ENCODE results near the gene TRA2B.

TRA2B gene

GRCh38 chr3:185937689-185938374 lies at the start of gene TRA2B:
Gene TRA2B (minus strand): TSS chr3:185938014. CDS start chr3:185937860, 154 bp downstream.
- H3K27me3 ChIP-seq (ENCODE audit: insufficient read depth, low read length): no peaks in the 10 kb centered on the region
- H3K9me3 ChIP-seq (ENCODE audit: low read length): no peaks in the 10 kb centered on the region

DNA sequence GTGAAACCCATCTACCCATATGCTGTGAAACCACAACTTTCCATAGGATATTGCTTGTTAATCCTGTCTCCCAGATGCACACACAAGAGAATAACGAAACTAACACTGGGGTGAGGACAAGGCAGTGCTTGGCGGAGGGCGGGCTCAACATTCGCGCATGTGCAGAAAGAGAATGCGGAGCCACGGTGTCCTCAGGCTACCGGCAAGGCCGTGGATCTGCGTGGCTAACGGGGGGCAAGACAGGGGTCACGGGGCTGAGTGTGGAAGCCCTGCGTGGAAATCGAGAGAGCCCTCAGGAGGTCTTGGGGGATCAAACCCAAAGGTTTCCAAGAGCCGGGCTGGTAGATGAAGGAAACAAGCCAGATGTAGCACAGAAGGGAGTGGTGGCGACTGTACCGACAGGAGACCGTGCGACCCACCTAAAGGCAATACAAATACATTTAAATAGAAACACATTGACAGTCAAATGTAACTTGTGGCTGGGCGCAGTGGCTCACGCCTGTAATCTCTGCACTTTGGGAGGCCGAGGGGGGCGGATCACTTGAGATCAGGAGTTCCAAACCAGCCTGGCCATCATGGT lies 48.5 kb upstream of the TRA2B start:
- H3K27me3 ChIP-seq (ENCODE audit: insufficient read depth, low read length): peaks cover 4% of the 10 kb centered on the region
- H3K36me3 ChIP-seq (ENCODE audit: insufficient read depth, low read length): no peaks in the 10 kb centered on the region
- H3K9me3 ChIP-seq (ENCODE audit: low read length): no peaks in the 10 kb centered on the region
- no peak overlapping the region for H2AFZ ChIP-seq (ENCODE audit: low read depth, low read length)
- no peak overlapping the region for H3K4me3 ChIP-seq (ENCODE audit: low read length)
- H3K4me1 ChIP-seq (ENCODE audit: insufficient read depth, low read length): no peaks in the 10 kb centered on the region

More at GRCh38 chr3:185937689-185938374, at the start of gene TRA2B:
- Histone ChIP-seq H3K4me1 (ENCODE audit: insufficient read depth, low read length) (peaks cover 25% of the 10 kb centered on the region), H2AFZ (ENCODE audit: low read depth, low read length) (peak within 1 kb of the TSS; percentile 30), H3K4me3 (ENCODE audit: low read length) (peak within 1 kb of the TSS; percentile 99), H3K36me3 (ENCODE audit: insufficient read depth, low read length) (no peaks in the 10 kb centered on the region)

DNA sequence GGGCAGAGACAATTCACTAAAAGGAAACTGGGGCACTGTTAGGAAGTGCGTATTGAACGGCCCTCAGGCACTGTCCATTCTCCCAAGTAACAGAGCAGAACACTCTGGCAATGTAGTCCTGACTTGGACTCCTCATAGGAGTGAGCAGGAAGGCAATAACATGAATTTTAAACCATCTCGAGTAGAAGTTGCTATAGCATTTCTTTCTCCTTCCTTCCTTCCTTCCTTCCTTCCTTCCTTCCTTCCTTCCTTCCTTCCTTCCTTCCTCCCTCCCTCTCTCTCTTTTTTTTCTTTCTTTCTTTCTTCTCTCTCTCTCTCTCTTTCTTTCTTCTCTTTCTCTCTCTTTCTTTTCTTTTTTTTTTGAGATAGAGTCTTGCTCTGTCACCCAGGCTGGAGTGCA lies 46.4 kb upstream of the TRA2B start:
- H3K27me3 ChIP-seq (ENCODE audit: insufficient read depth, low read length): peaks cover 9% of the 10 kb centered on the region
- H3K4me1 ChIP-seq (ENCODE audit: insufficient read depth, low read length): no peaks in the 10 kb centered on the region
- H3K36me3 ChIP-seq (ENCODE audit: insufficient read depth, low read length): no peaks in the 10 kb centered on the region
- no peak overlapping the region for H2AFZ ChIP-seq (ENCODE audit: low read depth, low read length)
- H3K9me3 ChIP-seq (ENCODE audit: low read length): no peaks in the 10 kb centered on the region
- no peak overlapping the region for H3K4me3 ChIP-seq (ENCODE audit: low read length)

DNA sequence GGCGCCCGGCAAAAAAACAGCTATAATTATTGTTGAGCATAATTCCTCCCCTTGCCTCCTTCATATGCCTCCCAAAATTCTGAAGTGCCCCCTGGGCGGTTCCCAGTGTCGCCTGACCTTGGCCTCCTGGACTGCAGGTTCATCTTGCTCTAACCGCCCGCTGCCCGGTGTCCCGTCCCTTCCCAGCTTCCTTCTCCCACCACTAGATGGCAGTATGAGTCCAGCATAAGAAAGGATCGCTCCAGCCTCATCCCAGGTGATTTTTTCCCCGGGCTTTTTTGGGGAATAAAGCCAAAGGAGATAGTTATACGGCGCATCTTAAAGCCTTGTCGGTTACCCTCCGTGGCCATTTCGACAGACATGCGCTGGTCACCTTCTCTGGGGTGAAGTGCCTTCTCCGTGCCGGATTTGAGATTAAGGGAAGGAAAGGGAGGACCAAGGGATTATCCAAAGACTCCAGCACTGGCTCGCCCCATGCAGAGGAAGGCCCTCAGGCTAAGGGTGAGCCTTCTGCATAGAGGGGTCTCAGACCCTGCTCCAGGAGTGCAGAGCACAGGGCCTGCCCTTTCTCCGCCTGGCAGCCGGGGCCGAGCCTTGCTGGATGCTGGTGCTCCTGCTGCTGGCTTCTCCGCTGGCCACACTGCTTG lies 45.8 kb upstream of the TRA2B start:
- no peaks in the 10 kb centered on the region for H3K4me1 ChIP-seq (ENCODE audit: insufficient read depth, low read length)
- H3K36me3 ChIP-seq (ENCODE audit: insufficient read depth, low read length): no peaks in the 10 kb centered on the region
- H3K9me3 ChIP-seq (ENCODE audit: low read length): no peaks in the 10 kb centered on the region
- H3K27me3 ChIP-seq (ENCODE audit: insufficient read depth, low read length): peaks cover 10% of the 10 kb centered on the region
- H2AFZ ChIP-seq (ENCODE audit: low read depth, low read length): no peak overlapping the region
- no peak overlapping the region for H3K4me3 ChIP-seq (ENCODE audit: low read length)

GRCh38 chr3:185982632-185983031 lies 44.8 kb upstream of the TRA2B start:
- H2AFZ ChIP-seq (ENCODE audit: low read depth, low read length): no peak overlapping the region
- H3K27me3 ChIP-seq (ENCODE audit: insufficient read depth, low read length): peaks cover 12% of the 10 kb centered on the region
- no peaks in the 10 kb centered on the region for H3K36me3 ChIP-seq (ENCODE audit: insufficient read depth, low read length)
- no peaks in the 10 kb centered on the region for H3K9me3 ChIP-seq (ENCODE audit: low read length)
- H3K4me3 ChIP-seq (ENCODE audit: low read length): no peak overlapping the region
- H3K4me1 ChIP-seq (ENCODE audit: insufficient read depth, low read length): no peaks in the 10 kb centered on the region

- H2AFZ ChIP-seq (ENCODE audit: low read depth, low read length): no peak overlapping the region
- H3K4me3 ChIP-seq (ENCODE audit: low read length): no peak overlapping the region
- H3K9me3 ChIP-seq (ENCODE audit: low read length): no peaks in the 10 kb centered on the region
- H3K36me3 ChIP-seq (ENCODE audit: insufficient read depth, low read length): no peaks in the 10 kb centered on the region
- H3K4me1 ChIP-seq (ENCODE audit: insufficient read depth, low read length): no peaks in the 10 kb centered on the region
- H3K27me3 ChIP-seq (ENCODE audit: insufficient read depth, low read length): peaks cover 12% of the 10 kb centered on the region
These were observed 43.8 kb upstream of the TRA2B start for GRCh38 chr3:185981621-185982020.

- Histone ChIP-seq H3K9me3 (ENCODE audit: low read length) (no peaks in the 10 kb centered on the region), H3K4me3 (ENCODE audit: low read length) (no peak overlapping the region), H3K4me1 (ENCODE audit: insufficient read depth, low read length) (no peaks in the 10 kb centered on the region), H3K36me3 (ENCODE audit: insufficient read depth, low read length) (no peaks in the 10 kb centered on the region), H3K27me3 (ENCODE audit: insufficient read depth, low read length) (peaks cover 12% of the 10 kb centered on the region), H2AFZ (ENCODE audit: low read depth, low read length) (no peak overlapping the region)
These were observed 41.9 kb upstream of the TRA2B start for GRCh38 chr3:185979721-185980121.

DNA sequence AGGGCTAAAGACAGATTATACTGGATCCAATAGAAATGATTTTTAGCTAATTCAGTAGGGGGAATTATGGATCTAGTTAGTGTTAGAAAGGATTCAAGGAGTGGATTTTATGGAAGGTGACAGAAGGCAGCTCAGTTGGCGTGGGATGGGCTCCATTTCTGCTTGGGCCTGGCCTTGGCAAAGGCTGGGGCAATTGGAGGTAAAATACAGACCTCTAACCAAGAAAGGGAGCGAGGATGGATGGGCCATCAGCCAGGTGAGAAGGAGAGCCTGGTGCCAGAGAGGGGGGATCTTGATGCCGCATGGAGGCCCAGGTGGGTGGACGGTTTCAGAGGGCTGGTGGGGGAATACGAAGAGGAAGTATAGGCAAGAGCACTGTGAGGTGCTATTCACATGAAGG lies 40.7 kb upstream of the TRA2B start:
- Histone ChIP-seq H3K36me3 (ENCODE audit: insufficient read depth, low read length) (no peaks in the 10 kb centered on the region), H3K4me1 (ENCODE audit: insufficient read depth, low read length) (no peaks in the 10 kb centered on the region), H3K4me3 (ENCODE audit: low read length) (no peak overlapping the region), H3K27me3 (ENCODE audit: insufficient read depth, low read length) (peaks cover 12% of the 10 kb centered on the region), H3K9me3 (ENCODE audit: low read length) (no peaks in the 10 kb centered on the region), H2AFZ (ENCODE audit: low read depth, low read length) (no peak overlapping the region)

DNA sequence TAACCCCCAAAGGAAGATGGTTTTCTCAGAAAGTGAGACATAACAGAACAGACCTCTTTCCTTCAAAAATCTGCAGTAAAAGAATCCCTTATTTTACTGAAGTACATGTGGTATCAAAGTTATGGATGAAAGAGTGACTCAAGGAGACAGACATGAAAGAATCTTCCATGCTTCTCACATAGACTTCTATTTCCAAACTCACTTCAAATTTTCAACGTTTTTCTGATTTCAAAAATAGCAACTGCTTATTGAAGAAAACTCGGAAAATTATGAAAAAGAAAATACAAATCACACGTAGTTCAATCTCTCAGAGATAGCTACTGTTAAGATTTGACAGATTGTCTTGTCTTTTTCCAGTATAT lies 39.8 kb upstream of the TRA2B start:
- Histone ChIP-seq H3K27me3 (ENCODE audit: insufficient read depth, low read length) (peaks cover 9% of the 10 kb centered on the region), H3K36me3 (ENCODE audit: insufficient read depth, low read length) (no peaks in the 10 kb centered on the region), H3K4me3 (ENCODE audit: low read length) (no peak overlapping the region), H2AFZ (ENCODE audit: low read depth, low read length) (no peak overlapping the region), H3K4me1 (ENCODE audit: insufficient read depth, low read length) (no peaks in the 10 kb centered on the region), H3K9me3 (ENCODE audit: low read length) (no peaks in the 10 kb centered on the region)

DNA sequence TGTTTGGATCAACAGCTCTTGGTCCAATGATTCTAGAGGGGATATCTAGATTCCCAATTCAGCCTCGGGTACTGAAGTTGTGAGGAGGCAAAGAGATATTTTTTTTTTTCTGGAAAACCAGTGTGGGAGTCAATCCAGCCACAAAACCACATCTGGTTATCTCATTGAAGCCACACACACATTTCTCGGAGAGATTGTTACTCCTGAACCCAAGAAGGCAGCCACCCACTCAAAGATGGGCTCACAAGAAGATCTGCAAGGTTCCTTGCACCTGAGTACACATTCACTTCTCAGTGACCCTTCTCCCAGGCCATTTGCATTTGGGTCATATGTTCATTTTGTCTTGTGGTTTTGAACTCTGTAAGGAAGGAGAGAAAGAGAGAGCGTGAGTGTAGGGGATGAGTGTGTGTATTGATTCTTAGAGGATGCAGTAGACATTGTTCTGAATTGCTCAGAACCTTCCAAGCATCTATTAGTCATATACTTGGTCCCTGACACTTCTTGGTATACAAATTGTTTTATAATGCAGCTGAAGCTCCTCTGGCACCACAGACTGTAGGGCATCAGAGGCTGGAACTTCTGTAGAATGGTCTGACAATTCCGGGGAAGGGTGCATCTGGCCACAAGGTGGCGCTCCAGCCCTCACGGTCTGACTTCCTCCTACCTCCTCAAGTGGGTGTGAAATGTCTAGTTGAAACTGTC lies 39.3 kb upstream of the TRA2B start:
- H3K9me3 ChIP-seq (ENCODE audit: low read length): no peaks in the 10 kb centered on the region
- peaks cover 9% of the 10 kb centered on the region for H3K27me3 ChIP-seq (ENCODE audit: insufficient read depth, low read length)
- H3K4me1 ChIP-seq (ENCODE audit: insufficient read depth, low read length): no peaks in the 10 kb centered on the region
- H3K36me3 ChIP-seq (ENCODE audit: insufficient read depth, low read length): no peaks in the 10 kb centered on the region
- H2AFZ ChIP-seq (ENCODE audit: low read depth, low read length): no peak overlapping the region
- H3K4me3 ChIP-seq (ENCODE audit: low read length): no peak overlapping the region

DNA sequence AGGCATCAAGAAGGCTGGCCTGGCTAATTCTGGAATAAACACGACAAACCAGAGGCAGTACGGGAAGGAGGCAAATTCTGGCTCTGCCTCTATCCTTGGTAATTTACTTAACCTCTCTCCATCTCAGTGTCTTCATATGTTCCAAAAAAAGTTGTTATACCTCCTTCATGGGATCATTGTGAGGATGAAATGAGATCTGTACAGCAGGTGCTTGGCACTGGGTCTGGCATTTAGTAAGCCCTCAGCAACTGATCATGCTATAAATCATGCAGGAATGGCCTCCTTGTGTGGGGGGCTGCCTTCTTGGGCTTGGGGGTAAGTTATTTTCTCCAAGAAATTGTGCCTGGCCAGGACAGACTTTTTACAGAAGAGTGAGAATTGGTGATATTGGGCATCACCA lies 38.3 kb upstream of the TRA2B start:
- no peaks in the 10 kb centered on the region for H3K9me3 ChIP-seq (ENCODE audit: low read length)
- H3K27me3 ChIP-seq (ENCODE audit: insufficient read depth, low read length): peaks cover 9% of the 10 kb centered on the region
- no peak overlapping the region for H2AFZ ChIP-seq (ENCODE audit: low read depth, low read length)
- H3K4me1 ChIP-seq (ENCODE audit: insufficient read depth, low read length): no peaks in the 10 kb centered on the region
- H3K36me3 ChIP-seq (ENCODE audit: insufficient read depth, low read length): no peaks in the 10 kb centered on the region
- no peak overlapping the region for H3K4me3 ChIP-seq (ENCODE audit: low read length)

DNA sequence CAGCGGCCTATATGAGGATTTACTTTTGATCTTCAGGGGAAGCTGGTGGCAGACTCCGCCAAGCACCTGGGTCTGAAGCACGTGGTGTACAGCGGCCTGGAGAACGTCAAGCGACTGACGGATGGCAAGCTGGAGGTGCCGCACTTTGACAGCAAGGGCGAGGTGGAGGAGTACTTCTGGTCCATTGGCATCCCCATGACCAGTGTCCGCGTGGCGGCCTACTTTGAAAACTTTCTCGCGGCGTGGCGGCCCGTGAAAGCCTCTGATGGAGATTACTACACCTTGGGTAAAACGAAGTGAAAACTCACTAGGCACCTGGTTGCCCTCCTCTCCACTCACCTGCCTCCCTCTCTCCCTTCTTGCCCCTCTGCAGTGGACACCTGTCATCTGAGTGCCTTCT lies 33.8 kb upstream of the TRA2B start:
- no peaks in the 10 kb centered on the region for H3K36me3 ChIP-seq (ENCODE audit: insufficient read depth, low read length)
- no peaks in the 10 kb centered on the region for H3K27me3 ChIP-seq (ENCODE audit: insufficient read depth, low read length)
- no peaks in the 10 kb centered on the region for H3K4me1 ChIP-seq (ENCODE audit: insufficient read depth, low read length)
- no peaks in the 10 kb centered on the region for H3K9me3 ChIP-seq (ENCODE audit: low read length)
- no peak overlapping the region for H3K4me3 ChIP-seq (ENCODE audit: low read length)
- no peak overlapping the region for H2AFZ ChIP-seq (ENCODE audit: low read depth, low read length)

DNA sequence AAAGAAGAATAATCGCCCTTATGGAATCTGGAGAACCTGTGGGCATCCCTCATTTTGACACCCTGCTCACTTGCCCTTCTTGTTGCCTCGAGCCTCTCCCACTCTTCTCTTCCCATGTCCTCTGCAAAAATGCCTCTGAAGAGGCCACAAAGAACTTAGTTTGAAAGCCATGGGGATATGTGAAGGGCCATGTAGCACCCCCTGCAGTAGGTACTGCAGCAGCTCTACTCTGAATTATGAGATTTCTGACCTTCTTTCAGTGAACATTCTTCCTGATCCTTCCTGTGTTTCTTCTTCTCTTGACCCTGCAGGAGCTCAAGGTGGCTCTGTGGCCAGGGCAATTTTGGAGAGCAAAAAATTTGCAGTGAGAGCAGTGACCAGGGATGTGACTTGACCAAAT lies 30.4 kb upstream of the TRA2B start:
- Histone ChIP-seq H3K4me1 (ENCODE audit: insufficient read depth, low read length) (no peaks in the 10 kb centered on the region), H3K4me3 (ENCODE audit: low read length) (no peak overlapping the region), H3K9me3 (ENCODE audit: low read length) (no peaks in the 10 kb centered on the region), H3K27me3 (ENCODE audit: insufficient read depth, low read length) (no peaks in the 10 kb centered on the region), H3K36me3 (ENCODE audit: insufficient read depth, low read length) (no peaks in the 10 kb centered on the region), H2AFZ (ENCODE audit: low read depth, low read length) (no peak overlapping the region)
